ENCODE results near the gene TMEM37.

The TMEM37 gene

DNA sequence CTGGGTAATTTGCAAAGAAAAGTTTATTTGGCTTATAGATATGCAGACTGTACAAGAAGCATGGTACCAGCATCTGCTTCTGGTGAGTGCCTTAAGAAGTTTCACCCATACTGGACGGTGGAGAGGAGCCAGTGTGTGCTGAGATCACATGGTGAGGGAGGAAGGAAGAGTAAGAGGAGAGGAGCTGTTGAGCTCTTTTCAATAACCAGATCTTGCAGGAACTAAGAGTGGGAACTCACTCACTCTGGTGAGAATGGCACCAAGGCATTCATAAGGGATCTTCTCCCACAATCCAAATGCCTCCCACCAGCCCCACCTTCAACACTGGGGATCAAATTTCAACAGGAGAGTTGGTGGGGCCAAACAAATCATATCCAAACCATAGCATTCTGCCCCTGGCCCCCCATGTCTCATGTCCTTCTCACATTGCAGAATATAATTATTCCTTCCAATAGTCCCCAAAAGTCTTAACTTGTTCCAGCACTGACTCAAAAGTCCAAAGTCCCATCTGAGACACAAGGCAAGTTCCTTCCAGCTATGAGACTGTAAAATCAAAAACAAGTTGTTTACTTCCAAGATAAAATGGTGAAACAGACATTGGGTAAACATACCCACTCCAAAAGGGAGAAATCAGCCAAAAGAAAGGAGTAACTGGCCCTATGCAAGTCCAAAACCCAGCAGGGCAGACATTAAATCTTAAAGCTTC, 11.7 kb upstream of the TMEM37 start:
- no peak for DNase-seq

DNA sequence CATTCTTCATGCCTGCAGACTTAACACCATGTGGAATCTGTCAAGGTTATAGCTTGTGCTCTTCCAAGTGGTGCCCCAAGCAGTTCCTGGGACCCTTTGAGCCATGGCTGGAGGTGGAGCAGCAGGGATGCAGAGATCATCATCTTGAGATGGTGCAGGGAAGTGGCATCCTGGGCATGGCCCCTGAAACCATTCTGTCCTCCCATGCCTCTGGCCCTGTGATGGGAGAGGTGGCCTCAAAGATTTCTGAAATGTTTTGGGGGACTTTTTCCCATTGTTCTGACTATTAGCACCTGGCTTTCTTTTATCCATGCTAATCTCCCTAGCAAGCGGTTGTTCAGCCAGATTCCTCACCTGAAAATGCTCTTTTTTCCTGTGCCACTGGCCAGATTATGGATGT, 10.3 kb upstream of the TMEM37 start:
- DNase-seq = no peak

DNA sequence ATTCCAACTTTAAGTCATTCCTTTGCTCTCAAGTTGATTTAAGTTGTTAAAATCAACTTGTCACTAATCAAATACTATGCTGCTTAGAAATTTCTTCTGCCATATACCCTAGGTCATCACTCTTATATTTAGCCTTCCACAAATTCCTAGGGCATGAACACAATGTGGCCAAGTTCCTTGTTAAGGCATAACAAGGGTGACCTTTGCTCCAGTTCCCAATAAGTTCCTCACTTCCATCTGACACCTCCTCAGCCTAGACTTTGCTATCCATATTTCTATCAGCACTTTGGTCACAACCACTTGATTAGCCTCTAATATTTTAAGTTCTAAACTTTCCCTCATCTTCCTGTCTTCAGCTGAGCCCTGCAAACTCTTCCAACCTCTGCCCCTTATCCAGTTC, 9.9 kb upstream of the TMEM37 start:
- no peak for DNase-seq

DNA sequence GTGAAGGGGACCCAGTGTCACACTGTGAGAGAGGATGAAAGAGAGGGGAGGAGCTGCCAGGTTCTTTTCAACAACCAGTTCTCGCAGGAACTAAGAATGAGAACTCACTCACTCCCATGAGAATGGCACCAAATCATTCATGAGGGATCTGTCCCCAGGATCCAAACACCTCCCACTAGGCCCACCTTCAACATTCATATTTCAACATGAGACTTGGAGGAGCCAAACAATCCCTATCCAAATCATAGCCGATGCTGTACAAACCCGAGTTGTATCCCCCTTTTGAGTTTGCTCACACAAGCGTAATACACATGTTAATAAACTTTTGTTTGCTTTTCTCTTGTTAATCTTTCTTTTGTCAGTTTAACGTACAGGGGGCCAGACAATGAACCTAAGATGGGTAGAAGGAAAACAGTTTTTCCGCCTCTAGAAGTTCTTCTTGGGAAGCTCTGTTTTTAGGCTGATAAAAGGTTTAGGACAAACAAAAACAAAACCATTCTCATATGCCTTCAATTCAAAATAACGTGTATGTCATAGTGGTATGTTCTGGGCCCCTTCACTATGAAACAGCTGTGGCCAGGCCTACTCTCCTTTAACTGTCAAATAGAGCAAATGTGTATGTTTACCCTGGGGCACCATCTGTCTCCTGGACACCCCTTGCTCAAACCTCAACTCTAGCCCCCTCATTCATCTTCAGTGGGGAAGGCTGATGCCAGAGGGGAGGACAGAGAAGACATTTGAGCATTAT, 9.1 kb upstream of the TMEM37 start:
- no peak for DNase-seq

DNA sequence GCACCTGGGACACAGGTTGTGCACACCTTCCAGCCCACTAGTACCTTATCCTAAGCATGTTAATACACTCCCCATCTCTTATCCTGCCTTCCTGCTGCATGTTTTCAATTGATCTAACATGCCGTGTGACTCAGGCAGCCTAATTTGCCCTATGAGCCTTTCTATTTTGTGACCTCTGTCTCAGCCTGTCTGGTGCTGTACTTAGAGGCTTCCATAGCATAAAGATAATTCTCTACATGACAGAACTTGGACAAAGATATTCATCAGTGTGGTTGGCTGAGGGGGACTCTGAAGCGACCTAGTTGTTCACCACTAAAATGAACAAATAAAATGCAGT, 8.6 kb upstream of the TMEM37 start:
- DNase-seq = no peak

DNA sequence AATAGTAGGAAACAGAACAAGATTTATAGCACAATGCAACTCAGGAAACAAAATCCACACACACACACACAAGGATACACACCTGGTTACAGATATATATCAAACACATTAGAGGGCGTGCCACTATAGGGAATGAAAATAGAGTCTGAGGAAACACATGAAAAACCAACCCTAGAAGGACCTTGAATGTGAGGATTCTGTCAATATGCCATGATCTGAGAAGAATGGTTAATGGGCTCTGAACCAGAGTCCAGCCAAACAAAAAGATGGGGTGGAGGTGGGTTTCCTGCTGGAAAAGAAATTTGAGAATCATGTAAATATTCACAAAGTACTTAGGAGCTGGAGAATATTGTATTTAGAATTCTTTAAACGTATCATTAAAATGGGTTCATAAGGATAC, 7.8 kb upstream of the TMEM37 start:
- no peak for DNase-seq

DNA sequence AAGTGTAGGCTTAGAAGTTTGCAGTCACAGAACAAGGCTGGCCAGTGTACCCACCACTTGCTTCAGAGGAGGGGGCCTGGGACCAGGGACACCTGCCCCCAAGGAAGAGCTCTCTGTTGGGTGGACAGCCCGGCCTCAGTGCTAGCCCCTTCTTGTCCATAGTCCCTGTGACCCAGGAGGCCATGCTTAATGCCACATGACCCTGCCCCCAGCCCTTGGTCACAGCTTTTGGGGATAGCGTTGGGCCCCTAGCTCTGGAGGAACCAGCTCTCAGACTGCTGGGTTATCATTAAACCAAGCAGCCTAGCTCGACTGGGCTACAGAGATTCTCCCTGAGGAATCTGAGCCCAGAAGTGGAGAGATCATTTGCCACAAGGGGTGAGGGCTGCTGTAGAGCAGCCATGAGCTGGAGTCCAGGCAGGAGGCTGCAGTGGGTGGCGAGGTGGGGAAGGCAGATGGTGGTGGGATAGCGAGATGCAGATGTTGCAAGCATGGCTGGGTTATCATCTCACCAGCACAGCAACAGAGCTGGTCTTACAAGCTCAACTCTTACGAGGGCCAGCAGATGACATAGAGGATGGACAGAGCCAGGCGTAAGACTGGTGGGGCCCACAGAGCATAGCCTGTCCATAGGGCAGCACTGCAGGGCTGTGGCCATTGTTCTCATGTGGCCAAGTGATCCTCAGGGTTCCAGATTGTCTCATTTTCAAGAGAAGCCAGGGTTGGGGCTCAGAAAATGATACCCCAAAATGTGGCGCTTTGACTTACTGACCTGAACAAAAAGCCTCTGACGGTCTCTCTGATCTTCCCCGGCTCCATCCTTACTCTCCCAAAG, 7.2 kb upstream of the TMEM37 start:
- DNase-seq = no peak

DNA sequence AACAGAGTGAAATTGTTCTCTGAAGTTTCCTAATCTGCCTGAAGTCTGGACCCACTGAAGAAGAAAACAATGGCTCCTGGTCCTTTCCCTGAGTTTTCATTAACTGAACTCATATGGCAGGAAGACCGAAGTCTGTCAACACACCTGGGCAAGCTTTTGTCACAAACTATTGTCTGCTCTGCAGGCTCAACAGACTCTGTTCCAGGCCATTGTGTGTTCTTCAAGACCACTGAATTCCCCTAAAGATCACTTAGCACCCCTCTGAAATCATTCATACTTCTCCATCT, 6.6 kb upstream of the TMEM37 start:
- DNase-seq = no peak

DNA sequence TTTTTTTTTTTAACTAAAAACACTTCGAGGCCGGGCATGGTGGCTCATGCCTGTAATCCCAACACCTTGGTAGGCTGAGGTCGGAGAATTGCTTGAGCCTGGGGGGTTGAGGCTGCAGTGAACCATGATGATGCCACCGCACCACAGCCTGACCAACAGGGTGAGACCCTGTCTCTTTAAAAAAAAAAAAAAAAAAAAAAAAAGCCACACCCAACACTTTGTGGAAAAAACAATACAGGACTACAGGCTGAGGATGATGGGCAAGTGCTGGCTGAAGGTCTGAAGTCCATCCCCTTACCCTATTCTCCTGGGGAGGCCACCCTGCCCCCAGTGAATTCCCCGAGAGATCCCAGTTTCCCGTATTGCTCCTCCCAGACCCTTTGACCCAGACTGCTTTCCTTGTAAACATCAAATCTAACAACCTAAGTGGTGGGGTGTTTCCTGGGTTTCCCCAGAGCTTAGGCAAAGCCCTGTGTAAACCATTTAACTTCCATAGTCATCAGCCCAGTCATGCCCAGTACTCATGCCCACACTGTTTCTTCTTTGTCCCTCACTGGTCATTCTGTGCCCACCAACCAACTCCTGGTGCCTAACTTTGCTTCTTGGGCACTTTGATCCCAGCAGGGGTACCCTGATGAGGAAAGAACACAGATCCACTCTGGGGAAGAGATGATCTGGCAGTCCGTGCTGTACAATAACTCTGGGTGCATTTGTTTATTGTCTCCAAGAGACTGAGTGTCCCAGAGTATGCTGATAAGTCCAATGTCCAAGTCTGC, 5.8 kb upstream of the TMEM37 start:
- DNase-seq = no peak

DNA sequence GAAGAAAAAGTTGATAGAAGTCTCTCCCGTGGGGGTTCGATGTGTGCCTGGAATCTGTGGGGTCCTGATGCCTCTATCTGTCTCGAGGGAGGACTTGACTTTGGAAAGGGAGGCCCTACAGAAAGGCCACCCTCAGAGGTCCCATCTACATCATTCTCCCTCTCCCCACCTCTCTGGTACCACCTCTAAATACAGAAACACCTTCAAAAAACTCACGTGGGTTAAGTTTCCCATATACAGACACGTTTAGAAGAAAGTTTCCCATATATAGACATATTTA, 5.3 kb upstream of the TMEM37 start:
- DNase-seq = no peak

DNA sequence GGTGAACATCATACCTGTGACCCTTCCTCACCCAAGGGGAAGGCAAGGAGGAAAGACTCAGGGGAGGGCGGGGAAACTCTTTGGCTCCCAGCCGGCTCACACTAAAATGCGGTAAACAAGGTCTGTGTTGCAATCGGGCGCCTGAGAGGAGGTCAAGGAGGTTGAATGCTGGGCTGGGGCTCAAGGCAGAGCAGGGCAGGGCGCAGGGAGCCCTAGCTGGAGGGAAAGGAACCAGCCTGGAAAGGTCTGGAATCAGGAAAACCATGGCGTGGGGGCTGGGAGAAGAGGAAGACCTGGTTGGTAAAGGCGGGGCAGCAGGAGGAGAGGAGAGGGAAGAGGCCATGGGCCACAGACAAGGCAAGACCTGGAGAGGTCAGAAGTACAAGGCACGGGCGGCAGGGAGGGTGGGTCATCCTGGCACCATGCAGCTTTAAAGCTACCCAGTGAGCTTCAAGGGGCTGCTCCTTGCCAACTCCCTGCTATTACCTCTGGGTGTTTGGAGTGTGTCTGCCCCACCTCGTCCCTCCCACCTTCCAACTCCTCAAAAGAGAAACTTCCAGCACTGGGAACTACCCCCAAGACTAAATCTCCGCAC, 4.8 kb upstream of the TMEM37 start:
- no peak for DNase-seq

DNA sequence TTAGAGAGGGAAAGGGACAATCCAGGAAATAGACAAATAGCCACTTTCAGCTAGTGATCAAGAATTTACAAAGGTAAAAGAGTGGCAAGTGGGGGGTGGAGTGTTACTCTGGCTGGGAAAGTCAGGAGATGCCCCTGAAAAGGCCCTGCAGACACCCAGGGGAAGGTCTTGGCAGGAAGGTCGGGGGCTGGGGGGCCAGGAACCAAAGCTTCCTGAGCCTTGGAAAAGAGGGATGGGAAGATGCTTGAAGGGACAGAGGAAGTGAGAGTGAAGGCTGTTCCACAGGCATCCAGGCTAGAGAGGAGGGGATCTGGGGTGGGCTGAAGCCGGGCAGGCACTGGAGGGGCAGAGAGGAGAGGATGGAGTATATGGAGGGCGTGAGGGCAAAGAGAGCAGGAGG, 3.9 kb upstream of the TMEM37 start:
- no peak for DNase-seq

DNA sequence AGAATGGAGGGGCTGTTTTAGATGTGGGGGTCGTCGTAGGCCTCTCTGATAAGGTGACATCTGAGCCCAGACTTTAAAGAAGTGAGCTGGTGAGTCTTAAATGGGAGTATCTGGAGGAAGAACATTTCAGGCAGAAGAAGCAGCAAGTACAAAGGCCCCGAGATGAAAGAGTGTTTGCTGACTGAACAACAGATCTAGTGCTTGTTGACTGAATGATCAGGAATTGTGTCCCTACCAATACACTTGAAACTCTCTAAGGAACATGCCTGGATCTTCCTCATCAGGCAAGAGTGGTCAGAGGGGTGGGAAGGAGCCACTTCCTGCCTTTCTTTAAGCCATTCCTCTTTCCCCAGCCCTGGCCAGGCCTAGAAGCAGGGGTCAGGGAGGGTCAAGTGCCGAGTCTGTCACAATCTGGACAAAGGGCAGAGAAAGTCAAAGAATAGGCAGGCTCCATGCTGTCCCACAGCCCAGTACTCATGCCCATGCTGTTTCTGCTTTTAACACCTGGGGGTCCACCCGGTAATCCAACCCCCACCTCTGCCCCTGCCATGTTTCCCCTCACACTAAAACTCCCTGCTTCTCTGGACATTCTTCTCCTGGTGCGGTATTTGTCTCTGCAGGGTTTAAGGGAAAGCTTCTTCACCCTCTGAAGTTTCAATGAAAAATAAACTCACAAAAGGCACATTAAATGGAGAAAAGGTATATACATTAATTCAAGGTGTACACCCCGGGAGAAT, 3.0 kb upstream of the TMEM37 start:
- no peak for DNase-seq

DNA sequence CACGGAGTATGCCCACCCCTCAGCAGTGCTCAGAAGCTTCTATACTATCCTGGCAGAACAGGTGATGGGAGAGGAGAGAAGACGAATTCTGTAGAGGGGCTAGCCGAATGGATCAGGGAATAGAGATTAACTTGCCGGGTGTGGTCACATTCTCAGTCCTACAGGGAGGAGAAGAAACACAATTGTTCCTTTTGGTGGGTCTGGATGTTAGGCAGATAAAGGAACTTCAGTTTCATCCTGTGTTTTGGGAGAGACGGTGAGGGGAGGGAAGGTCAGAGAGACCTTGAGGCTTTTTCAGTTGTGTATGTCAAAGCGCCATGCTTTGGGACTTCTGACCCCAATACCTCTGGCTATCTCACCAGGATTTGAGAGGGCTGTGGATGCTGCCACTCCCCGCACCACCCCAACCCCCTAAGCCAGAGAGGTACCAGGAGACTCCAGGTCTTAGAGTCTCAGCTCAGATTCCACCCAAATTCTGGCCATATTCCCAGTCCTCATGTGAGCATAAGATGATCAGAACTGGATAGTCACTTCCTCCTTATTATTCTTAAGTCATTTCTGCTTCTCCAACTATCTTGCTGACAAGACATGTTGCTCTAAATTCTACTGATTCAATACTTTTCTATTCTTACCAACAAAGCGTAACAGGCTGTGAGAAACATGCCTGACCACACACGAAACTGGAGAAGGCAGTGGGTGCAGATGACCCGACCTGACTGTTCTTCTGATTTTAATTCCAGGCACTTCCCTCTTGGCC, 2.3 kb upstream of the TMEM37 start:
- DNase-seq = no peak

DNA sequence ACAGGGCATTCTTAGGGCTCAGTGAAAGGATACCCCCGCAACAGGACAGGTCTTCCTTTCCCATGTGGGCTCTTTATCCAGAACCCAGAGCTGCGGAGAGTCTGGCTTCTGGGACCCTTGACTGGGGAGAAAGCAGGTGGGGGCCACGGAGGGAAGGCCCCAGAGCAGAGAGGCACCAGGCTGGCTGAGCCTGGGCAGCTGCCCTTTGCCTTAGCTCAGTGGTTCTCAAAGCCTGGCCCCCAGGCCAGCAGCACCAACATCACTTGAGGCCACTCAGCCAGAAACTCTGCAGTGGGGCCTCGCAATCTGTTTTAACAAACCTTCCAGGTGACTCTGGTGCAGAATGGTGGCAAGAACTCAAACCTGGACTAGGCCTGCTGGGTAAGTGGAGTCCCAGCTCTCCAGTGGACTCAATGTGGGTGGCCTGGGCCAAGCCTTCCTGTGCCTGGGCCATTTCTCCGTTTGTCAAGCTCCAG, 1.6 kb upstream of the TMEM37 start:
- no peak for DNase-seq

DNA sequence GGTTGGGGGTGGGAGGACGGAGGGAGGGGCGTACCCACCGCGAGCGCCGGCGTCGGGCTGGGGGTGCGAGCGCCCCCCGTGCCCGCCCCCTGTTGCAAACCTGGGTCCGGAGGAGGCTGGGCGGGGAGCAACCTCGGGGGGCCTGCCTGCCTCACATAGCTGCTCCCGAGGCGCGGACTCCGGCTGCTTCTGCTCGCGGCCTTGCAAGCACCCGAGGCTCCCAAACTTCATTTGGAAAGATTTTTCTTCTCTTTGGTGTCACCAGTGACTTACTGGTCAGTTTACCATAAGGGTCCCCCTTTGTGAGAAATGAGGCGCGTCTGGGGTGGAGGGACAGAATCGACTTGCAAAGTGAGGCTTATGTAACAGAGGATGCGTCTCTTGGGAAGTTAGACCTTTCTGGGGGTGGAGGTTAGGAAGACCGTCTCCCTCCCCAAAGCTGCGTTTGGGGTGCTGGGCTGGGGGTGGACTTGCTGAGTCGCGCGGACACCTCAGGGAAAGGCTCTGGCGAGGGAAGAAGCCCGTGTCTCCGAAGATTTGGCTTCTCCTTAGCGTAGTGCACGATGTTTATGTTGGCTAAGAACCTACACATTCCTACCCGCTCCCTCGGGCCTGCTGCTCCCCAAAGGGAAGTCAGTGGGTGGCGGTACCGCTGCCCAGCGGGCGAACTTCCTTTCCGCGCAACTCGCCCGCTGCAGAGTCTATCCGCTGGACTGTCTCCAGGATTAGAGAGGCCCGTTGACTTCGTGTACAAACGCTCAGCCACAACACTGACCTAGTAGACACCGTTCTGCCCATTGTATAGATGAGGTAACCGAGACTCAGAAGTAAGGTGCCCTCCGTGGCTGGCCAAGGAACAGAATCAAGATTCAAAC, 559 bp downstream of the TMEM37 start:
- DNase-seq = no peak

DNA sequence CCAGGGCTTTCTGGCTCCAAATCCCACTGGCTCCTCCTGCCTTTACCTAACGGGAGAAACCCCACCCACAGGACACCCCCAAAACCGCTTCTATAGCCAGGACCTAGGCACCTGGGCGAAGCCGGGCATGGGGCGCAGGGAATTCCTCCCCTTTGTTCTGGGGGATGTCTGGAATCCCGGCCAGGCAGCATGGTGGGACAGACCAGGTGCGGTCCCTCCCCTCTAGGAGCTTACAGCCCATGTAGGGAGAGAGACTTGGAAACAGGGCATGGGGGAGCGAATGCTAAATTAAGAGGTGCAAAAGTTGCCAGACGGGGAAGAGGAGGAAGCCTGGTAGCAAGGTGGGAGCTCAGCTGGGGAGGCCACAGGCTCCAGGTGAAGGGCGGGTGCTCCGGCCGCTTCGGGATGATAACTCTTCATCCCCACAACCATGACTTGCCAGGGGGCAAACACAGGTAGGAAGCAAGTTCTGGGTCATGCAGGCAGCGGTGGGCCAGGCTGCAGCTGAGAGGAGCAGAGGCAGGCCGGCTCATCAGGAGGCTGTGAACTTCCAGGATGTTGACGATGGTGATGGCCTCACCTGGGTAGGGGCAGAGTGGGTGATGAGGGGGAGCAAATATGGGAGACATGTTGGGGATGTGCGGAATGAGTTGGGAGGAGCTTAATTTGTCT, 1.3 kb downstream of the TMEM37 start:
- DNase-seq = no peak

DNA sequence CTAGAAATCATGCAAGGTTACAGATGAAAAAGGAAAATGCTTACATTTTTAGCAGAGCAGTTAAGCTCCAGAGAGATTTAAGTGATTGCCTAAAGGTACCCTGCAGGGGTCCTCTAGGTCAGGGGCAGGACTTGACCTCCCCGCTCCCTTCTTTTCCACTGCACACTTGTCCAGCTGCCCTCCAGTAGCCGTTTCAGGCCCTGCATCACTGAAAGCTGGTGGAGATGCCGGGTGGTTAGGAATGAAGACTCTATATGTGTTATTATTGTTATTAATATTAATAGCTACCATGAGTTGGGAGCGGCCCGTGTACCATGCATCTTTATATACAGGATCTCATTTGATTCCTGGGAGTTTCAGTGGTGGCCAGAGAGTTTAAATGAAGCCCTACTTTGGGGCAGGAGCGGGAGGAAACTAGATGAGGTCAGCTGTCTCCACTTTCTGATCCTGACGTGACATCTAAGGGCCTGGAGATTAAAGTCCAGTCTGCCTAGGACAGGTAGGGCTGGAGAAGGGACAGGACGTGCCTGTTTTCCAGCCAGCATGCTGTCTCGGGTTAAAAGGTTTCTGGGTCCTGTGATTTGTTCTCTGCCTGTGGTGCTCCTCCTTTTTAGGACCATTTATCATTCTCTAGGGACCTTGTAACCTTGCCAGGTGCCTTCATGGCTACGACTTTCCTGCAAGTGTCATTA, 2.1 kb downstream of the TMEM37 start:
- DNase-seq = no peak

DNA sequence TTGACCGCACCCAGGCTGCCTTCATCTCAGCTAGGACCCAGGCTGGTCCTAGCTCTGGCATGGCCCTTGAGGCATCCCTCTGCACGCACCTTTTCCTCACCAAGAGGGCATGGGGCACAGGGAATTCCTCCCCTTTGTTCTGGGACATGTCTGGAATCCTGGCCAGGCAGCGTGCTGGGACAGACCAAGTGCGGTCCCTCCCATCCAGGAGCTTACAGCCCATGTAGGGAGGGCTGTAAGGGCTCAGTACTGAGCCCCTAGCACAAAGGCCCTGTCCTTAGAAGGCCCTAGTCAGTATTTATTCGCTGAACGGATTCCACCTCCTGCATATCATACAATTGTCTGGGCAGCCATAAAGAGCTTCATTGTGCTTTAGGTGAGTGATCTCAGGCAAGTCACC, 3.0 kb downstream of the TMEM37 start:
- no peak for DNase-seq
